Pancreas (tissue), 10 donors: ENCODE data around the gene SCN9A. TPM values are rescaled to one million over a fixed set of nuclear protein-coding genes. Genes with fewer than 3 reads are reported as not detected.
A peak's percentile ranks its signal among the peaks of the same experiment; 100 is the strongest.

Experiments
- ATAC-seq, 4 donors: fragments of 200-7000 bp; cut with Tn5 transposase; one replicate each; pipeline versions ENCODE4 v1.8.0 to v1.9.1; 2020; ENCODE audit warnings: mild to moderate bottlenecking in 4 of 4, moderate library complexity in 4 of 4
- DNase-seq, 6 donors: peaks; one replicate each; pipeline ENCODE4 v3.0.0-alpha.2; 2020
- FAIRE-seq: peaks from 2 replicates; lab custom pipeline; 2012; peaks lifted over from hg19 to GRCh38; lab: Jason Lieb, UNC
- H3K27ac ChIP-seq, 4 donors: fragments of 200-600 bp; sonication (generic); 1 replicate in 3 of 4; 2 replicates in 1 of 4; pipeline versions ENCODE4 v1.5.0 to v1.8.0; 2020
- H3K27me3 ChIP-seq, 4 donors: fragments of 200-600 bp; one replicate each; pipeline ENCODE4 v1.8.0; 2021
- H3K36me3 ChIP-seq, 3 donors: fragments of 200-600 bp; sonication (generic) in 1 of 3; one replicate each; pipeline versions ENCODE4 v1.5.0 to v1.8.0; 2020 to 2021
- H3K4me1 ChIP-seq, 3 donors: fragments of 200-600 bp; one replicate each; pipeline ENCODE4 v1.8.0; 2021
- H3K4me3 ChIP-seq, 4 donors: fragments of 200-600 bp; sonication (generic) in 2 of 4; one replicate each; pipeline versions ENCODE4 v1.5.0 to v1.8.0; 2020 to 2021
- H3K9me3 ChIP-seq, 4 donors: fragments of 200-600 bp; one replicate each; pipeline ENCODE4 v1.8.0; 2021
- WGBS, 2 donors: extraction: QIAGEN DNeasy Blood & Tissue Kit; methylation state at CpG; one replicate each; pipeline ENCODE4 v1.1.7; 2013; 5-methylcytosine and 5-hydroxymethylcytosine counted together
- intact Hi-C, 3 donors: fragments of 100-400 bp; cut with DNase I; formaldehyde crosslinking; loops; one replicate each; pipeline versions ENCODE4 v1.11.1 to v1.14.2; 2022
- polyA plus RNA-seq, 2 donors: library from polyadenylated mRNA; stranded (reverse); fragments of 200-250 nt; gene quantifications; one replicate each; pipeline ENCODE4 v1.2.3, GENCODE V29; 2013
- total RNA-seq, 6 donors: library from RNA; stranded (reverse); fragmentation: NEBNext Ultra II Directional in 4 of 6; extraction: Animal tissue kit (Norgen Biotek cat#: 25700) in 4 of 6; gene quantifications; one replicate each; pipeline versions ENCODE4 v1.2.1 to v1.2.4, GENCODE V29; 2021 to 2023
- TF ChIP-seq, protein P1 (sequence below), 4 donors: fragments of 200-600 bp; sonication (generic) in 3 of 4; IDR thresholded peaks; one replicate each; pipeline versions ENCODE4 v1.5.0 to v1.8.0; 2021; ENCODE audit warnings: antibody characterized with exemption in 4 of 4
- donor health status: healthy with polysubstance abuse.
- donor health status: DM: no; HTN: no; CAD: no; lungs with moderate emphysema.
- donor health status: DM: no; HTN: no; CAD: no.
- donor health status: control.
- donor health status: control.
- donor health status: Bipolar disorder and iron deficiency.
- donor health status: DM: yes; HTN: yes; CAD: no.
- donor health status: DM: no; HTN: no; CAD: no.
- donor health status: DM: no; HTN: no; CAD: no.
- donor health status: DM: yes; HTN: yes; CAD: no.

The SCN9A gene
- total and polyA plus RNA-seq, 8 donors, result 1.6 to 20.5 (median 3.1) TPM

DNA sequence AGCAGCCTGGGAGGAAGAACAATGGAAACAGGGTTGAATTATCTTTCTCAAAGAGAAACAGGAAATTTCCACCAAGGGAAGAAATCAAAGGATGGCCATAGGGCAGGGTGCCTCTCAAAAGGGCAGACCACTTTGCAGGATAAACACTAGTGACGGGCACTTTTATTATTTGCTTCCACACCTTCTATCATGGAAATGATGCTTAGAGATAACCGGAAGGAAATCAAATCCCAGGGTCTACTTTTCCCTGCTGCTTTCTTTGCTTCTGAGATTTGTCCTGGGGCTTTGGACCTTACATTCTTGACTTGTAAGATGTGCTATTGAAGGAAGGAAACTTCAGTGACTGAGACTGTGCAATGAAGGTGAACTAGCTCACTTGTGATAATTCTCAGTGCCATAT is 1.1 kb upstream of the SCN9A start:
- Histone ChIP-seq H3K27ac (peak overlapping the region in 2 of 4 donors; percentile 71 to 88), H3K36me3 (no peaks in the 10 kb centered on the region), H3K27me3 (no peaks in the 10 kb centered on the region), H3K9me3 (no peaks in the 10 kb centered on the region), H3K4me3 (peak overlapping the region in 1 of 4 donors; percentile 60), H3K4me1 (peaks cover 4 to 10% (median 6%) of the 10 kb centered on the region in 3 donors)
- intact Hi-C loops, result no loop called here
- no peak for DNase-seq
- TF ChIP-seq, protein P1, sequence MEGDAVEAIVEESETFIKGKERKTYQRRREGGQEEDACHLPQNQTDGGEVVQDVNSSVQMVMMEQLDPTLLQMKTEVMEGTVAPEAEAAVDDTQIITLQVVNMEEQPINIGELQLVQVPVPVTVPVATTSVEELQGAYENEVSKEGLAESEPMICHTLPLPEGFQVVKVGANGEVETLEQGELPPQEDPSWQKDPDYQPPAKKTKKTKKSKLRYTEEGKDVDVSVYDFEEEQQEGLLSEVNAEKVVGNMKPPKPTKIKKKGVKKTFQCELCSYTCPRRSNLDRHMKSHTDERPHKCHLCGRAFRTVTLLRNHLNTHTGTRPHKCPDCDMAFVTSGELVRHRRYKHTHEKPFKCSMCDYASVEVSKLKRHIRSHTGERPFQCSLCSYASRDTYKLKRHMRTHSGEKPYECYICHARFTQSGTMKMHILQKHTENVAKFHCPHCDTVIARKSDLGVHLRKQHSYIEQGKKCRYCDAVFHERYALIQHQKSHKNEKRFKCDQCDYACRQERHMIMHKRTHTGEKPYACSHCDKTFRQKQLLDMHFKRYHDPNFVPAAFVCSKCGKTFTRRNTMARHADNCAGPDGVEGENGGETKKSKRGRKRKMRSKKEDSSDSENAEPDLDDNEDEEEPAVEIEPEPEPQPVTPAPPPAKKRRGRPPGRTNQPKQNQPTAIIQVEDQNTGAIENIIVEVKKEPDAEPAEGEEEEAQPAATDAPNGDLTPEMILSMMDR (IDR thresholded peaks at IDR 0.05), result no peak
- 62 to 71% methylated on average over 2 of the region's 2 CpGs for WGBS, 2 donors
- no peak for FAIRE-seq
- no peak for ATAC-seq

DNA sequence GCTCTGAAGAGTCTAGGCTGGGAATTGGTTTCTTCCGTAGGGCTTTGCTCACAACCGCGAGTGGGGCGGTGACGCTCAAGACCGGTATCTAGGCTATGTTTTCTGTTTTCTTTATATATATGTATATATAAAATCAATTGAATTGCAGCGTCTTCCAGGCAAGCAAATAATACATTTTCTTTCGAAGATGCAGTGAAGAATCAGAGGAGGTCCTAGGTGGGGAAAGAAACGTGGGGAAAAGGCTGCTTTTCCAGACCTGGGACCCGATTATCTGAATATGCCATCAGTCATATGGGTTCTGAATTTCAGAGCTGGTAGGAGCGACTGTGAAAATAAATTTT is 714 bp upstream of the SCN9A start:
- Histone ChIP-seq H3K27ac (peak overlapping the region in 2 of 4 donors; percentile 71 to 88), H3K4me3 (peak overlapping the region; percentile 39 to 81 (median 56)), H3K9me3 (no peaks in the 10 kb centered on the region), H3K27me3 (no peaks in the 10 kb centered on the region), H3K36me3 (no peaks in the 10 kb centered on the region), H3K4me1 (peaks cover 4 to 10% (median 6%) of the 10 kb centered on the region in 3 donors)
- 4 to 6% methylated on average over 11 of the region's 11 CpGs for WGBS, 2 donors
- ATAC-seq (no peak), DNase-seq (no peak), FAIRE-seq (no peak)
- intact Hi-C loops, result no loop called here
- TF ChIP-seq, protein P1 (IDR thresholded peaks at IDR 0.05), result no peak

DNA sequence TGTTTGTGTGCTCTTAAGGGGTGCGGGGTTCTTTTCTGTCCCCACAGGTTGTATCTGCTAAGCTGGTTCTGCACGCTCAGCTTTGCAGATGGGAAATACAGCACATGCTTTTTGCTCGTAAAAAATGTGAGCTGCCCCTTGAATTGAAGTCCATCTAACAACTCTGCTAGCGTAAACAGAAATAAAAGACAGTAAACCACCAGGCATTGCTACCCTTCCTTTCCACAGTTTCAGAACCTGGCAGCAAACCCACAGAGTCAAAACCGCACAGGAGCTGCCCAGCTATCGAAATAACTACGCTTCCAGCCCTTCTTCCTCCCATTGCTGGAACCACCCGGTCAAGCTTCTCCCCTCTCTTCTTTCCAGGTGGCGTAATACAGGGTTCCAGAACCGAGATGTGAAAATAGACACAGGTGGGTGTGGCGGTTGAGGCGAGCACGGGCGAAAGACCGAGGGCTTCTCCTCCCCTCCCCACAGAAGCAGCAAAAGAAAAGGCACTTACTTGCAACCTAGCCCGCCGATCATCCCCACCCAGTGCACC is 479 bp downstream of the SCN9A start:
- peaks cover 4 to 10% (median 6%) of the 10 kb centered on the region in 3 donors for H3K4me1 ChIP-seq
- ATAC-seq (peak; percentile 35 to 53 (median 46)), FAIRE-seq (no peak), DNase-seq (no peak)
- H3K9me3 ChIP-seq, result no peaks in the 10 kb centered on the region
- intact Hi-C loops, result no loop called here
- no peaks in the 10 kb centered on the region for H3K27me3 ChIP-seq
- peak overlapping the region; percentile 39 to 81 (median 56) for H3K4me3 ChIP-seq
- no peaks in the 10 kb centered on the region for H3K36me3 ChIP-seq
- TF ChIP-seq, protein P1 (IDR thresholded peaks at IDR 0.05), result no peak
- H3K27ac ChIP-seq, result peak overlapping the region in 2 of 4 donors; percentile 71 to 88
- 1% methylated on average over 17 of the region's 17 CpGs for WGBS, 2 donors

DNA sequence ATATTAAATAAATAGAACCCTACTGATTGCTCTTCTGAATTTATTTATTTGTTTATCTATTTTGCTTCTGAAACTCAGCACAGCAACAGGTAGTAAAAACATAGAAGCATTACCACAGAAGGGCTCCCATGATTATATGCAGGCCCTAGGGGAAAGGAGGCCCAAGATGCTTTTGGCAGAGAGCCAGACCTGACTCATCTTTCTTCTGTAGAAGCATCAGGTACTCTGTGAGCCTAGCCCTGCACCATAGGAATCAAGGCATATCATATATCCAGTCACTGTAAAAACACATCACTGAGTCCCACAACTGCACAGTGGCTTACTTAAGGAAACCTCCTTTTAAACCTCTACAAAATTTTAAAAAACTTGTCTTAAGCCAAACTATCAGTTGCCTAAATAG is 1.8 kb downstream of the SCN9A start:
- intact Hi-C loops, result no loop called here
- Histone ChIP-seq H3K4me1 (peaks cover 4 to 10% (median 6%) of the 10 kb centered on the region in 3 donors), H3K9me3 (no peaks in the 10 kb centered on the region), H3K27ac (no peak overlapping the region), H3K36me3 (no peaks in the 10 kb centered on the region), H3K4me3 (no peak overlapping the region), H3K27me3 (no peaks in the 10 kb centered on the region)
- ATAC-seq, result no peak
- TF ChIP-seq, protein P1 (IDR thresholded peaks at IDR 0.05), result no peak
- FAIRE-seq, result no peak
- DNase-seq, result no peak

DNA sequence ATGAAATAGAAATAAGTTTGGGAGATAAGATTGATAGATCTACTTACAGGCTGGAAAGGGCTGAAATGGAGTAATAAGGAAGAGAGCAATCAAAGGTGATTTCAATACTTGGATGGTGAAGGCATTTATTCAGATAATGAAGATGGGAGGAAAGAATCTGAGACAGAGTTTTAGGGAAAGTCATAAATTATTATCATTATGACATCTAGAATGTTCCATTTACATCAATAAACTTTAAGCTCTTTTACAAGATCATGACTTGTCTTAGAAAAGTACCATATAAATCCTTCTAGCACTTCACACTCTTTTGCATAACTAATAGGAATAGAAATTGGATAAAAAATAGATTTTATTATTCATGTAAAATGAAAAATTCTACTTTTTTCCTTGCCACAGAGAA is 2.2 kb downstream of the SCN9A start:
- no peaks in the 10 kb centered on the region for H3K36me3 ChIP-seq
- FAIRE-seq, result no peak
- no peak for DNase-seq
- no peaks in the 10 kb centered on the region for H3K27me3 ChIP-seq
- TF ChIP-seq, protein P1 (IDR thresholded peaks at IDR 0.05), result no peak
- H3K4me1 ChIP-seq, result peaks cover 4 to 10% (median 6%) of the 10 kb centered on the region in 3 donors
- no peak overlapping the region for H3K4me3 ChIP-seq
- no peak for ATAC-seq
- no peaks in the 10 kb centered on the region for H3K9me3 ChIP-seq
- no peak overlapping the region for H3K27ac ChIP-seq
- intact Hi-C loops, result no loop called here
